GM13976 (cell line): Measurements from ENCODE around the gene KDM4B.

Experiments
- DNase-seq: peaks from one replicate; pipeline ENCODE4 v3.0.0; 2012; ENCODE audit warnings: low spot score
- in situ Hi-C: fragments of 300-500 bp; cut with MboI; formaldehyde crosslinking; loops from one replicate; pipeline ENCODE4 v1.12.0; 2022; ENCODE audit warnings: low sequenced_read_pairs, mixed read lengths, inconsistent platforms; ENCODE audit not compliant: unreplicated experiment
- TF ChIP-seq, protein P1 (sequence below): IDR thresholded peaks from 2 replicates; pipeline ENCODE4 v1.5.1; 2012; ENCODE audit warnings: borderline replicate concordance, mild to moderate bottlenecking; ENCODE audit not compliant: insufficient read depth; ENCODE audit errors: extremely low read depth, missing control alignments, control extremely low read depth

The KDM4B gene

DNA sequence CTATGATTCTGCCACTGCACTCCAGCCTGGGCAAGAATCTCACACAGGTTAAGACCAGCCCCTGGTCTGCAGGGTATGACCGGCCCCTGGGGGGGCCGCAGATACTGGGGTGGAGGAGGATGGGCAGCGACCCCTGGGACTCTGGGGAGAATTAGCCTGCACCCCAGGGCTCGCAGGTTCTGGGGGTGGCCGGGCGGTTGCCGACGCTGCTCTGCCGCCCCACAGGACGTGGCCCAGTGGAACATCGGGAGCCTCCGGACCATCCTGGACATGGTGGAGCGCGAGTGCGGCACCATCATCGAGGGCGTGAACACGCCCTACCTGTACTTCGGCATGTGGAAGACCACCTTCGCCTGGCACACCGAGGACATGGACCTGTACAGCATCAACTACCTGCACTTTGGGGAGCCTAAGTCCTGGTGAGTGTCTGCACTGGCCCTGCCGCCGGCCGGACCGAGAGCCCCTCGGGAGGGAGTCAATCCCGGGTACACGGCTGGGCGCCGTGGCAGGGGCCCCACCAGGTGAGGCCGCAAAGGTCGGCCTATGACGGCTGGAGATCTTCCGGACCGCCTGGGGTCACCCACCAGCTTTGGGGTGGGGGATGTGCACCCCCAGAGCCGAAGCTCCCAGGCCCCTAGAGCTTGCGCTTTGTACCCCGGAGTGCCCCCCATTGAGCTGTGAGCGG lies 78.5 kb downstream of the KDM4B start:
- TF ChIP-seq, protein P1, sequence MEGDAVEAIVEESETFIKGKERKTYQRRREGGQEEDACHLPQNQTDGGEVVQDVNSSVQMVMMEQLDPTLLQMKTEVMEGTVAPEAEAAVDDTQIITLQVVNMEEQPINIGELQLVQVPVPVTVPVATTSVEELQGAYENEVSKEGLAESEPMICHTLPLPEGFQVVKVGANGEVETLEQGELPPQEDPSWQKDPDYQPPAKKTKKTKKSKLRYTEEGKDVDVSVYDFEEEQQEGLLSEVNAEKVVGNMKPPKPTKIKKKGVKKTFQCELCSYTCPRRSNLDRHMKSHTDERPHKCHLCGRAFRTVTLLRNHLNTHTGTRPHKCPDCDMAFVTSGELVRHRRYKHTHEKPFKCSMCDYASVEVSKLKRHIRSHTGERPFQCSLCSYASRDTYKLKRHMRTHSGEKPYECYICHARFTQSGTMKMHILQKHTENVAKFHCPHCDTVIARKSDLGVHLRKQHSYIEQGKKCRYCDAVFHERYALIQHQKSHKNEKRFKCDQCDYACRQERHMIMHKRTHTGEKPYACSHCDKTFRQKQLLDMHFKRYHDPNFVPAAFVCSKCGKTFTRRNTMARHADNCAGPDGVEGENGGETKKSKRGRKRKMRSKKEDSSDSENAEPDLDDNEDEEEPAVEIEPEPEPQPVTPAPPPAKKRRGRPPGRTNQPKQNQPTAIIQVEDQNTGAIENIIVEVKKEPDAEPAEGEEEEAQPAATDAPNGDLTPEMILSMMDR: no peak
- no peak for DNase-seq
- in situ Hi-C loops: no loop called here

DNA sequence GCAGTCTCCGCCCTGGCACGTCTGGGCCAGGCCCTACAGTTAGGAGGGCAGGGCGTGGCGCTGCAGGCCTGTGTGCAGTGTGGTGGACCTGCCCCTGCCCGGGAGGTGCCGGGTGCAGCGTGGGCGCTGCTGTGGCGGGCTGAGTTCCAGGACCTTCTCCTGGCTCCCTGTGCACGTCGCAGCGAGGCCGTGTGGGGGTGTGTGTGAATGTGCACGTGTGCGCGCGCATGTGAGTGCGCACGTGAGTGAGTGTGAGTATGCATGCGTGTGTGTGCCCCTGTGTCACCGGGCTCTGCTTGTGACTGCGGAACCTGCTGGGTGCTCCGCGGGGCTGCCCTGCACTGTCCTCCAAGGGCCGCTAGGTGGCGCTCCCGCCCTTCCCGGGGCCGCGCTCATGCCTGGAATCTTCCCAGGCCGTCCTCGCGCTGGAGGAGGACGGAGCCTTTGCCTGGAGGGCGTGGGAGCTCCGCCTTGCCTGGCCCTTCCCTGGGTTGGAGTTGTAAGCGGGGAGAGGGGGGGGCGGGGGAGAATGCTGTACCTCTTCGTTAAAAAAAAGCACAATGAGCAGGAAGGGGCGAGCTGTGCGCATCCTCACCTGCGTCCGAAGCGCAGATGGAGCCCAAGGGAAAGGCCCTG lies 79.3 kb downstream of the KDM4B start:
- in situ Hi-C loops: no loop called here
- TF ChIP-seq, protein P1: peak; percentile 97
- DNase-seq: peak; percentile 91

DNA sequence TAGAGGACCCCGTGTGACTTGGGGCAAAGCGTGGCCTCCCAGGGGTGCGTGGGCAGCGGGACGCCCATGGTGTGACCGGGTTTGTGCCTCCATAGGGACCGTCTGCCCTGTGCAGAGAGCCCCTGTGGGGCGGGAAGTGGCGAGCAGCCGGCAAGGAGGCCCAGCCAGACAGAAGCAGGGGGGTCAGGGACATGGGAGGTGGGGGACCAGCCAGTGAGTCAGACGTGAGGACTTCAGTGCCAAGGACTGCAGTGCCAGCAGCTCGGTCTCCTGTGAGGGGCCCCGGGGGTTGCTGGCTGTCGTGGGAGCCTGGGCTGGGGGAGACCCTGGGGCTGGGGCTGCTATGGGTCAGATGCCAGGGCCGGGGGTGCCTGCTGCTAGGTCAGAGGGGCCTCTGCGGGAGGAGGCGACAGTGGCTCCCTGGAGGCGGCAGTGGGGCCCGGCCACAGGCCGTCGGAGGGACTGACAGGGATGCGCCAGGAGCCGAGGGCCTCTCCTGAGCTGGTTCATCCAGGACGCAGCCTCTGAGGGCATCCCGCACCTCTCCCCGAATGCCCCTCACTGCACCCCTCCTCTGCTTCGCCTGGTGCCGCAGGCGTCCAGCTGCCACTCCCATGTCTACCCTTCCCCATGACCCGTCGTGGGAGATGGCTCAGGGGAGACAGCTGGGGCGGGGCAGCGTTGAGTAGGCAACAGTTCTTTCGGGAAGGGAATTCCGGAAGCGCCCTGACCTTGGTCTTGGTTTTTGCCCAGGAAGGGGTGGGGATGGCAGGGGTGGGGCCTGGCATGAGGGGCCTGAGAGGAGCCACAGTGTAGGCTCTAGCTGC lies 80.0 kb downstream of the KDM4B start:
- DNase-seq: no peak
- TF ChIP-seq, protein P1: no peak
- in situ Hi-C loops: no loop called here

DNA sequence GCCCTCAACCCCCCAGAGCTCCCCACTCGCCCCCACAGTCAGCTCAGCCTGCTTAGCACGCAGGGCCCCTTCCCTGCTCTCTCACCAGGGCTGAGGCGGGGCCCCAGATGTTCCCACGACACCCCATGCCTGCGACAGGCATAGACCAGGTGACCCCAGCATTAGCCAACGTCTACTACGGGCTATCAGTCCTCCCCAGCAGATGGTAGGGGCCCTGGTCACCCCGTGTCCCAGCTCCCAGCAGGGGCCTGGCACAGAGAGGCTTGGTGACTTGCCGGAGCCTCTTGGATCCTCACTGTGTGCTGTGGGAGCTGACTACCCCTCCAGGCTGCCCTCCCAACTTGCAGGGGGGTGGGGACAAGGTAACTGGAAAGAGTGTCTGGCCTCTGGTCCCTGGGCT lies 80.6 kb downstream of the KDM4B start:
- TF ChIP-seq, protein P1: no peak
- no peak for DNase-seq
- in situ Hi-C loops: no loop called here

DNA sequence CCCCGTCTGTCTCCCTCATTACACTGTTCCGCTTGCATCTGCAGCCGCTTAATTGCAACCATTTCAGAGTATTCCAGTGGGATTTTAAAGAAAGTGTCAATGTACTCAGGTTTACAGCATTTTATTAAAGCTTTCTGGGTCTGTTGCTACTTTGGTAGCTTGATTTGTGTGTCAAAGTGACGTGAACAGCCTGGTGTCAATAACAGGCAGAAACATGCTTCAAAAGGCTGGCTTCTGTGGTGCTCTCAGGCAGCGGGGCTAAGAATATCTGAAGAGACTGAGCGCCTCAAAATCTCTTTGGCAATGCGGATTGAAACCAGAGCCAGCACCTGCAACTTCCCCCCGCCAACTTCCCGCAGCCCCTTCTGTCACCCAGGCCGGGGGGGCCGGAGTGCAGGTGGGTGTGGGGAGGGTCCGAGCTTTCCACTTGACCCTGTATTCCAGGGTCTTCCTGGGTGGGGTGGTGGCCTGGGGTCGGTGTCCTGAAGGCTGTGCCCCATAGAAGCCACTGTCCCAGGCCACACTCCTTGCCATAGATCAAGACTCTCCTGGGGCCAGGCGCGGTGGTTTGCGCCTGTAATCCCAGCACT lies 81.2 kb downstream of the KDM4B start:
- TF ChIP-seq, protein P1: no peak
- in situ Hi-C loops: no loop called here
- DNase-seq: no peak

DNA sequence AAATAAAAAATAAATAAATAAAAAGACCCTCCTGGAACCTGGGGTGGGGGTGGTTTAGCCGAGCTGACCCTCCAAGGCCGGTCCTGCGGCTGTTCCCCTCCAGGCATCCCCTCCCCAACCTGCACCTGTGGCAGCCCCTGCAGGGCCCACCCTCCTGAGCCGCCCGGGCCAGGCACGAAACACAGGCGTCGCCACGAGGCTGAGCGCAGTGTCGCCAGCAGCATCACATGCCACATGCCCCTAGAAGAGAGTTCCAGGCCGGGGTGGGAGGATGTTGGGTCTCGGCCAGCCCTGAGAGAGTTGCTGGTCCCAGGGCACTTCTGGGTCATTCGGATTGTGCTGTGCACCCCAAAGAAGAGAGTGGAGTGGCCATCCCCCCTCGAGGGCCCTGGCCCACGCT lies 82.0 kb downstream of the KDM4B start:
- TF ChIP-seq, protein P1: no peak

More for the DNA sequence above, 82.0 kb downstream of the KDM4B start:
- in situ Hi-C loops: no loop called here
- DNase-seq: no peak
